HG03521 (cell line): Measurements from ENCODE around the gene MYMK.

Experiments
- ATAC-seq: cut with Tn5 transposase; IDR thresholded peaks from one replicate; pipeline ENCODE4 v1.9.1; 2021; ENCODE audit warnings: mild to moderate bottlenecking, moderate library complexity; ENCODE audit not compliant: unreplicated experiment

Gene MYMK

GRCh38 chr9:133520121-133520835 is 4.5 kb downstream of the MYMK start:
- no peak for ATAC-seq

- ATAC-seq, result no peak
Observed at GRCh38 chr9:133519693-133520092, 5.1 kb downstream of the MYMK start.

- no peak for ATAC-seq
Observed at GRCh38 chr9:133518706-133519449, 5.9 kb downstream of the MYMK start.

GRCh38 chr9:133518200-133518599 is 6.6 kb downstream of the MYMK start:
- no peak for ATAC-seq

GRCh38 chr9:133517711-133518110 is 7.0 kb downstream of the MYMK start:
- ATAC-seq, result no peak

GRCh38 chr9:133516961-133517350 is 7.8 kb downstream of the MYMK start:
- ATAC-seq, result no peak

- ATAC-seq, result no peak
Observed at GRCh38 chr9:133516256-133516960, 8.4 kb downstream of the MYMK start.

- no peak for ATAC-seq
Observed at GRCh38 chr9:133515615-133516255, 9.0 kb downstream of the MYMK start.

GRCh38 chr9:133515240-133515610 is 9.5 kb downstream of the MYMK start:
- no peak for ATAC-seq

- ATAC-seq, result no peak
Observed at GRCh38 chr9:133514460-133515239, 10.1 kb downstream of the MYMK start.

- no peak for ATAC-seq
Observed at GRCh38 chr9:133513214-133514100, 11.3 kb downstream of the MYMK start.

GRCh38 chr9:133512253-133513213 is 12.2 kb downstream of the MYMK start:
- no peak for ATAC-seq

GRCh38 chr9:133511607-133512006 is 13.2 kb downstream of the MYMK start:
- ATAC-seq, result no peak

- ATAC-seq, result no peak
Observed at GRCh38 chr9:133510926-133511505, 13.7 kb downstream of the MYMK start.

- ATAC-seq, result no peak
Observed at GRCh38 chr9:133509179-133510083, 15.3 kb downstream of the MYMK start.

- no peak for ATAC-seq
Observed at GRCh38 chr9:133508046-133508445, 16.7 kb downstream of the MYMK start.
